Raji (cell line): ENCODE data around the gene ANO2.

Experiments
- POLR2A ChIP-seq: IDR thresholded peaks from 2 replicates; pipeline ENCODE4 v1.6.1; 2011; ENCODE audit warnings: low read depth, low read length, control low read depth; ENCODE audit not compliant: insufficient read depth

The ANO2 gene

DNA sequence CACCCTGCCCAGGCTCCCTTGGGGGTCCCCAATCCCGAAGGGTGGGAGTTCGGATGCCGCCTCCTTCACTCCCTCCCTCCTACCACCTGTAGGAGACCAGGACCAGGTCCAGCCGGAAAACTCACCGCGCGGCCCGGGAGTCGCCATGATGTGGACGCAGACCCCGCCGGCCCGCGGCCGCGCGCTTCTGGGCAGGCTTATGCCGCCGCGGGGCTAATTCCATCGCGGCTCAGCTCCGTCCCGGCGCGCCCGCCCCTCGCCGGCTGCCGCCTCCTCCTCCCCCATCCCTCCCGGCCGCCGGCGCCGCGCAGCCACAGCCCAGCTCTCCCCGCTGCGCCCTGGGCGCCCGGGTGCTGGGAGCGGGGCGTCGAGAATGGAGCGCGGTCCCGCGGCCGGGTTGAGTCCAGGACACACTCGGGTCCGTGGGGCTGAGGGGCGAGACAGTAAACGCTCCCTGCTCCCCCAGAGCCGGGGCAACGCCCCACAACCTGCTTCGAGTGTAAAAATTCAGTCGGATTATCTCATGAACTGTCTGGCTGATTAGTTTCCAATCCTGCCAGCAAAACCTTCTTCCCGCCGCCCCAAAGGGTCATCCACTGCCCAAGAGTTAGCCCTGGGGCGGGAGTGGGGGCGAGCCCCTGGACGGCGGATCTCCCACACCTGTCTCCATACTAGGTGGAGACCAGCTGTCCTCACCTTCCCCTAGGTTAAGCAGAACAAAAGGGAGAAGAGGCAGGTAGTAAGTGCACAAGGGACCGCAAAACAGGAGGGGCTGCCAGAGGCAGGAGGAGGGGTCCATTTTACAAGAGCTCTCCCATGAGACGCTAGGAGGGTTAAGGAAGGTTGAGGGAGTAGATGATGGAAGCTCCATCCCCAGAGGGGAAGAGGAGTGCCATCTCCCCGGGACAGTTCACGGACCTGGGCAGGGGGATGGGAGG is at the start of gene ANO2:
Gene ANO2 (minus strand): TSS at position 189 of the 938 bp plus-strand sequence. CDS start 42 bp downstream, at position 147.
- no peak for TF ChIP-seq POLR2A

DNA sequence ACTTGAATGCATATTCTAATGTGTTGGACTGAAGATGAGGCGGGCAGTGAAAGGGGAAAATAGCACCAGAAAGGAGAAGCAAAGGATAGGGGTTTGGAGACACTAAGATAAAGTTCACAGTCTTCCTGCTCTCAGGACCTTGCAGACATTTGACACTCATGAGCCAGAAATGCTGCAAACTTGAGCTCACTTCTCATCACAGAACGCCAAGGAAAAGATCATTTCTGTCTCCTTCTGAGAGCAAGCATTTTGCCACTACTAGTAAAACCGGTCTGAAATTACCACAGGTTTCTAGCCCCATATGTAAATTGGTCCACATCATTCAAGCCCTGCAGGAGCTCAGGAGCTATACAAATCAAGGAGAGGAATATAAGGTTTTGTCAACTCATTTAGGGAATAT is 44.6 kb upstream of the ANO2 start:
- no peak for TF ChIP-seq POLR2A

DNA sequence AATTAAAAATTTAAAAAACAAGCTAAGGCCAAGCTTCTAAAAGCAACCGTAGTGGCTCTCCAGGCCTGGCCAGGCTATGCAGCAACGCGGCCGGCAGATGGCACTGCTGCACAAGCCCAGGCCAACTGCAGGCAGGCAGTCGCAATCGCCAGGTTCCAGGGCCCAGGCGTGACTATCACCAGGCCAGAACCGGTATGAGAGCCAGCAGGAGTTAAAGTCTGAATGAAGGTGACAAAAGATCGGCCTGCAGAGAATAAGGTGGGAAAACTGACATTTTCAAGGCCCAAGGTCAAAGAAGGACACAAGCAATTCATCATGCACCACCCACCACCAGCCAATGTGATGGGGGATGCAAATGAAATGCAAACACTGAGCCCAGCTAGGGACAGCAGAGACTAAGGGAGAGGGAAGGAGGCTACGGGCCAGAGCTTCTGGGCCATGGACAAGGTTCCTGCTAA is 43.6 kb upstream of the ANO2 start:
- TF ChIP-seq POLR2A = no peak

- no peak for TF ChIP-seq POLR2A
Measured at GRCh38 chr12:5988088-5988487, 43.0 kb upstream of the ANO2 start.

DNA sequence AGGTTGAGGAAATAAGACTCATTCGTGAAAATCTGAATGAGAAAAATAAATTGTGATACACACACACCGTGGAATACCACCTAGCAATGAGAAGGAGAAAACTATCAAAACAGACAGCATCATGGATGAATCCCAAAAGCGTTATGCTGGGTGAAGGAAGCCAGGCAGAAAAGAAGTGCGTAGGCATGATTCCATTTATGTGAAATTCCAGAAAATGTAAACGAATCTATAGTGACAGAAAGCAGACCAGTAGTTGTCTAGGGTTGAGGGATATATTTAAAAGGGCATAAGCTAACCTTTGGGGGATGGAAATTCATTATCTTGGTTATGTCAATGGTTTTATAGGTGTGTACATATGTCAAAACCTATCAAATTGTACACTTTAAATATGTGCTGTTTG is 42.5 kb upstream of the ANO2 start:
- no peak for TF ChIP-seq POLR2A

DNA sequence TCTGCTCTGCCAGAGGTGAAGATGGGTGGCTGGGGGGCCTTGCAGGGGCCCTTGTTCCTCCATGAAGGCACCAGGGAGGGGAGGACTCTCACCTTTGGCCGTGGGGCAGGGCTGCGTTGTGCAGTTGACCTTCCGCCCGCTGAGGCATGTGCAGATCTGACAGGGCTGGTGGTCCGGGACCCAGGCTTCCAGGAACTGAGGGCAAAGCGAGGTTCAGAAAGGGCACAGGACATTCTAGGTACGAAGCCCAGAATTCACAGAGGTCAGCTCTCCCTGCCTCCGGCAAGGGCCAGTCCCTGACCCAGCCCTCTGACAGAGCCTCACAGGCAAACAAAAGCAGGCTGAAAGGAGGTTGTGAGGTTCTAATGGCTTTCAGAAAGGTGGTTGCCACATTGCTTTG is 40.4 kb upstream of the ANO2 start:
- TF ChIP-seq POLR2A = no peak

GRCh38 chr12:5984873-5985272 is 39.8 kb upstream of the ANO2 start:
- TF ChIP-seq POLR2A = no peak

DNA sequence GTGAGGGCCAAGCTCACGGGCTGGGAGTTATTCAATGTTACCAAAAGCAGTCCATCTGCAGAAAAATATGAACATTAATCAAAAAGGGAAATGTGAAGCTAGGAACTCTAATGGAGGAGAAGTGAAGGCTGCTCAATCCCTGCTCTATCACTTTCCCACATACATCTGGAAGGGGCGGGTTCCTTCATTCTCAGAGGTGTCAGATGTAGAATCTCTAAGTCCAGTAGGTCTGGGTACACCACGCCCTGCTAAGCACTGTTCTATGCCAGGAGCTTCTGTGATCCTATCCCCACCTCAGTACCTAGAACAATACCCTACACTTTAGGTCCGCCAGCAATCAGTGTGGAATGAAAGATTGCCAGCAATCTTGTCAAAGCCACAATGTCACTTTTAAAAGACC is 37.0 kb upstream of the ANO2 start:
- no peak for TF ChIP-seq POLR2A

GRCh38 chr12:5977556-5977955 is 32.5 kb upstream of the ANO2 start:
- no peak for TF ChIP-seq POLR2A

DNA sequence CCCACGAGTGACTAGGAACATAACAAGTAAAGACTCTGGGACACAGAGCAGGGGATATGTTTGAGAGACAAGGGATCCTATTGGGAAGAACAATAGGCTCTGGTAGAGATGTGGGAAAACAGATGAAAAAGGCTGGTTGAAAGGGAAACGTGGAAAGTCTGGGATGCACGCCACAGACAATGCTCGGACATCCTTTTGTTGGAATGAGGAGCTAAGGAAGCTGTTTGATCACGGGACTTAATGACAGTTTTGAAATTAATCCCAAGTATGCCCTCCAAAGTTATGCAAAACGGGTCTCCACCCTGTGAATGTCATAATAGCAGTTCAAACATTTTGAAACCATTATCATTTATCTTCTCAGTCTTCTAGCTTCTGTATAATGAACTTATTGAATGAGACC is 31.7 kb upstream of the ANO2 start:
- TF ChIP-seq POLR2A = no peak

DNA sequence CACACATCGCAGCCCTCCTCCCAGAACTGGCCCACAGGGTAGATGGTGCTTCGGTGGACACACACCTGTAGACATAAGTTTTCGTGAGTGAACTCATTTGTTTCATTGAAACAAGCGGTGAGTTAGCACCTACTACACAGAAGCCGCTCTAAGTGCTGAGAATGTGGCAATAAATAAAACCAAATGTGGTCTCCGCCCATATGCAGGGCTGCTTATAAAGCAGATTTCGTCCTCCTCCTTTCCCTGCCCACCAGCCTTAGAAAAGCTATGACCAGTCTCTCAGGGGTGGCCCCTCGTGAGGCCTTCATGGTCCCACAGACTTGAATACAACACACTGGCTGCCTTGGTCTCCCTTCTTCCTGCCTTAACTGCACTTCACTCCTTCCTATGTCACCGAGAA is 31.1 kb upstream of the ANO2 start:
- TF ChIP-seq POLR2A = no peak

GRCh38 chr12:5973461-5974115 is 28.5 kb upstream of the ANO2 start:
- no peak for TF ChIP-seq POLR2A

DNA sequence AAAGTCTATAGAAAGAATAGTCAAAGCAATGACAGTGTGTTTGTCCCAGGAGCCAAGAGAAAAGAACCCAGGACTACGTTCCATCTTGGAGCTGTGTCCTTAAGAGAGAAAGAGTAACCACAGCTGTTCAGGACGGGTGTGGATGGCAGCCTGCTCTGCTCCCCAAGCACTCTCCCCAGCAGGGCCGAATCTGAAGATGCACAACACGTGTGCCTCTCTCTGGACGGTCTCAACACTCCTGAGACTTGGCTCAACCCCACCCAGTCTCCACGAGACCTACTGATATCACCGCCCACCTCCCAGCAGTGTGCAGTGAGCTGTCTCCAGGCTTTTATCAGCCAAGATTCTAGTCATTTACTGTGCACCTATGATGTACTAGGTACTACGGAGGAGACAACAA is 27.3 kb upstream of the ANO2 start:
- TF ChIP-seq POLR2A = no peak

- TF ChIP-seq POLR2A = no peak
Measured at GRCh38 chr12:5971194-5971850, 26.3 kb upstream of the ANO2 start.

DNA sequence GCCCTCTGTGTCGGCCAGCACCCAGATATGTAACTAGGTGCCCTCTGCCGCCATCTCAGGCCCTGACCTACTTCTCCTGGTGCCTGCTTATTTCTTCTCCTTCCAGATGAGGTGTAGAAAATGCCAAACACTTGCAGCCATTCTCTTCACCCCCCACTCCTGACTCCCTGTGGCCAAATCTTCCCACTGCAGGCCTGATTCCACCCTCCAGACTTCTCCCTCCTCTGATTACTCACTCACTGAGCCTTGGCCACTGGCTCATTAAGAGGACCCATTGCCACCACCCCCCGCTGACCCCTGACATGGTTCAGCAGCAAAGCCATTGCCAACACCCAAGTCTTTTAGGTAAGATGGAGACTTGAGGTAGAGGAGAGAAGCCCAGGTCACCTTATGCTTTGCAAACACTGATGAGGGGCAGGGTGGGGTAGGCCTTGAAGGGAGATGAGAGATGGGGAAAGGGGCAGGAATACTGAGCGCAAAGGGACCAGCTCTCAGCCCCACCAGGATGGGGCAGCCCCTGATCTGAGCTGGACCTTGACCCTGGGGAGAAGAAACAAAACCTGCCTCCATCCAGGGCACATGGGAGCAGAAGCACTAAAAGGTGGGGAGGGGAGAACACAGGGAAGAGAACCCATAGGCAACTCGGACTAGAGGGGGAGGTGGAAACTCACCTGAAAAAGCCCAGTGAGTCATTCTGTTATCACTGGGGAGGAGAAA is 25.1 kb upstream of the ANO2 start:
- no peak for TF ChIP-seq POLR2A
